HCT116 (cell line): ENCODE data around the gene TAS2R19. TPM values are rescaled to one million over a fixed set of nuclear protein-coding genes. Genes with fewer than 3 reads are reported as not detected.

Experiments
- ATAC-seq: fragments of 200-7000 bp; cut with Tn5 transposase; 2 replicates; pipeline ENCODE4 v1.9.1; 2020; ENCODE audit warnings: mild to moderate bottlenecking, moderate library complexity
- BruUV-seq: library from RNA; stranded (reverse); fragments of 400-500 nt; replicated peaks from 2 replicates; lab custom pipeline; 2021; lab: Mats Ljungman, UMichigan
- CTCF ChIA-PET: fragments of 300-600 bp; sonication (Branson Sonifier 250); formaldehyde crosslinking; loops from one replicate; lab custom pipeline; 2021; ENCODE audit warnings: antibody characterized with exemption; lab: Charles Lee
- POLR2A ChIA-PET: fragments of 300-600, 350-600 bp; sonication (Branson Sonifier 250); formaldehyde crosslinking; loops from one replicate; lab custom pipeline; 2021; ENCODE audit warnings: antibody characterized with exemption; lab: Charles Lee
- RAD21 ChIA-PET, 2 experiments: fragments of 300-600 bp; sonication (Branson Sonifier 250); formaldehyde crosslinking; loops; one replicate each; lab custom pipeline; 2023; ENCODE audit warnings: low total read pairs in 2 of 2; ENCODE audit not compliant: uncharacterized antibody in 2 of 2, unreplicated experiment in 2 of 2, low non-redundant PET in 1 of 2; lab: Charles Lee
- DNase-seq: peaks from one replicate; pipeline ENCODE4 v3.0.0-alpha.2; 2010; ENCODE audit warnings: low read depth, low spot score
- H2AFZ ChIP-seq: fragments of 200-600 bp; shearing (Covaris generic), sonication (generic); 2 replicates; pipeline ENCODE4 v1.6.1; 2017; ENCODE audit warnings: low read depth, mixed run types, mixed read lengths, antibody characterized with exemption, low read length; ENCODE audit not compliant: poor library complexity, severe bottlenecking
- H3K27ac ChIP-seq: 2 replicates; pipeline ENCODE4 v1.5.1; 2012; ENCODE audit warnings: low read depth, low read length
- H3K27me3 ChIP-seq: fragments of 200-600 bp; sonication (generic); 2 replicates; pipeline ENCODE4 v1.6.1; 2016; ENCODE audit warnings: mixed run types, low read length, mixed read lengths; ENCODE audit not compliant: insufficient read depth
- H3K36me3 ChIP-seq, 2 experiments: fragments of 200-500 bp in 1 of 2; fragments of 200-600 bp in 1 of 2; sonication (Bioruptor generic) in 1 of 2; sonication (generic) in 1 of 2; 2 replicates each; pipeline versions ENCODE4 v1.5.1 to v1.6.1; 2014 to 2016; ENCODE audit warnings: low read length in 2 of 2, inconsistent platforms in 1 of 2, mixed read lengths in 1 of 2, mixed run types in 1 of 2; ENCODE audit not compliant: insufficient read depth in 2 of 2, control insufficient read depth in 1 of 2
- H3K4me1 ChIP-seq, 2 experiments: fragments of 200-600 bp in 1 of 2; sonication (generic) in 1 of 2; 2 replicates each; pipeline versions ENCODE4 v1.5.1 to v1.6.1; 2012 to 2017; ENCODE audit warnings: low read length in 2 of 2, inconsistent platforms in 1 of 2, mild to moderate bottlenecking in 1 of 2, mixed read lengths in 1 of 2, mixed run types in 1 of 2, moderate library complexity in 1 of 2; ENCODE audit not compliant: insufficient read depth in 2 of 2, control insufficient read depth in 1 of 2
- H3K4me2 ChIP-seq: fragments of 200-600 bp; sonication (generic); 2 replicates; pipeline ENCODE4 v1.6.1; 2017; ENCODE audit warnings: mixed run types, low read length, mixed read lengths
- H3K4me3 ChIP-seq, 2 experiments: fragments of 200-600 bp in 1 of 2; sonication (generic) in 1 of 2; replicated peaks in 1 of 2; 2 replicates each; pipeline ENCODE4 v1.5.1; 2011 to 2016; ENCODE audit warnings: low read length in 2 of 2, control low read depth in 1 of 2, low read depth in 1 of 2, mild to moderate bottlenecking in 1 of 2, mixed read lengths in 1 of 2, mixed run types in 1 of 2
- H3K79me2 ChIP-seq: fragments of 200-600 bp; sonication (generic); 2 replicates; pipeline ENCODE4 v1.6.1; 2017; ENCODE audit warnings: mild to moderate bottlenecking, mixed run types, low read length, moderate library complexity, mixed read lengths; ENCODE audit not compliant: insufficient read depth
- H3K9ac ChIP-seq: fragments of 200-600 bp; sonication (generic); 2 replicates; pipeline ENCODE4 v1.6.1; 2016; ENCODE audit warnings: low read length, mixed read lengths
- H3K9me2 ChIP-seq: fragments of 200-600 bp; sonication (generic), shearing (Covaris generic); 2 replicates; pipeline ENCODE4 v1.6.1; 2017; ENCODE audit warnings: mixed run types, mild to moderate bottlenecking, moderate library complexity; ENCODE audit not compliant: insufficient read depth
- H3K9me3 ChIP-seq, 2 experiments: fragments of 200-500 bp in 1 of 2; fragments of 200-600 bp in 1 of 2; sonication (Bioruptor generic) in 1 of 2; sonication (generic) in 1 of 2; 2 replicates each; pipeline ENCODE4 v1.6.1; 2014 to 2017; ENCODE audit warnings: low read length in 2 of 2, mixed read lengths in 2 of 2, inconsistent platforms in 1 of 2, low read depth in 1 of 2, mild to moderate bottlenecking in 1 of 2, mixed run types in 1 of 2, moderate library complexity in 1 of 2; ENCODE audit not compliant: control insufficient read depth in 1 of 2, insufficient read depth in 1 of 2
- H4K20me1 ChIP-seq: fragments of 200-600 bp; sonication (generic), shearing (Covaris generic); 2 replicates; pipeline ENCODE4 v1.6.1; 2017; ENCODE audit warnings: mixed run types, mild to moderate bottlenecking, moderate library complexity; ENCODE audit not compliant: insufficient read depth
- CBX3 ChIP-seq: IDR thresholded peaks from 2 replicates; pipeline ENCODE4 v1.6.1; 2012; ENCODE audit warnings: low read depth
- EGR1 ChIP-seq: IDR thresholded peaks from 2 replicates; pipeline ENCODE4 v1.6.1; 2012; ENCODE audit warnings: low read depth
- EZH2 ChIP-seq: fragments of 200-600 bp; sonication (generic); IDR thresholded peaks from 2 replicates; pipeline ENCODE4 v1.6.1; 2017; ENCODE audit warnings: antibody characterized with exemption, mixed run types
- POLR2AphosphoS5 ChIP-seq: IDR thresholded peaks from 2 replicates; pipeline ENCODE4 v1.6.1; 2011; ENCODE audit warnings: mild to moderate bottlenecking, low read depth, low read length, moderate library complexity
- RAD21 ChIP-seq: IDR thresholded peaks from 2 replicates; pipeline ENCODE4 v1.6.1; 2012; ENCODE audit warnings: low read depth, mild to moderate bottlenecking
- SIN3A ChIP-seq: IDR thresholded peaks from 2 replicates; pipeline ENCODE4 v1.6.1; 2012; ENCODE audit warnings: low read depth
- SP1 ChIP-seq: IDR thresholded peaks from 2 replicates; pipeline ENCODE4 v1.6.1; 2012; ENCODE audit warnings: low read depth
- YY1 ChIP-seq: IDR thresholded peaks from 2 replicates; pipeline ENCODE4 v1.6.1; 2011; ENCODE audit warnings: low read length, low read depth, moderate library complexity, mild to moderate bottlenecking; ENCODE audit not compliant: insufficient replicate concordance; ENCODE audit errors: extremely low read depth
- ZFX ChIP-seq: fragments of 450-650 bp; IDR thresholded peaks from 2 replicates; pipeline ENCODE4 v1.6.1; 2017
- intact Hi-C: fragments of 100-400 bp; cut with micrococcal nuclease; formaldehyde crosslinking; loops from 2 replicates; pipeline ENCODE4 v1.10.0; 2022
- total RNA-seq: library from RNA; stranded (reverse); gene quantifications from one replicate; pipeline ENCODE4 v1.2.1, GENCODE V29; 2021; ENCODE audit not compliant: unreplicated experiment
- TF ChIP-seq, protein P1 (sequence below), 3 experiments: fragments of 200-600 bp in 1 of 3; sonication (generic) in 1 of 3; IDR thresholded peaks in 2 of 3; conservative IDR thresholded peaks in 1 of 3; 2 replicates each; pipeline ENCODE4 v1.5.1; 2012 to 2017; ENCODE audit warnings: low read depth in 2 of 3, low read length in 2 of 3, antibody characterized with exemption in 1 of 3, borderline replicate concordance in 1 of 3, control low read depth in 1 of 3, mild to moderate bottlenecking in 1 of 3, mixed read lengths in 1 of 3, mixed run types in 1 of 3, moderate library complexity in 1 of 3; ENCODE audit not compliant: insufficient read depth in 1 of 3
- TF ChIP-seq, protein P2 (sequence below): IDR thresholded peaks from 2 replicates; pipeline ENCODE4 v1.6.1; 2012

TAS2R19 gene
- total RNA-seq, 1 experiment from 2014 or later = 1.6 TPM

DNA sequence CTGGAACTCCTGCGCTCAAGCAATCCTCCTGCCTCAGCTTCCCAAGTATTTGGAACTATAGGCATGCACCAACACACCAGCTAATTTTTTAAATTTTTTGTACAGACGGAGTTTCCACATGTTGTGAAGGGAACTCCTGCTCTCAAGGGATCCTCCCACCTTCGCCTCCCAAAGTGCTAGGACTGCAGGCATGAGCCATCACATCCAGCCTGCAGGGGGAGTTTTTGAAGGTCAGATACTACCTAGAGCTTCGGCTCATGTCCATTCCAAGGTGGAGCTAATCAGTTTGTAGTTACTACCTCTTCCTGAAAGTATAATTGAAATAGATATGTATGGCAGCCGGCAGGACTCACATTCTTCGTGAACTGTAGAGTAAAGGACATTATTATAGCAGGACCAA lies 3.7 kb upstream of the TAS2R19 start:
- Histone ChIP-seq H3K79me2 (0 out of 2 replicates have a peak, but pooled peaks cover 2% of the 10 kb centered on the region), H3K4me3 (no peak overlapping the region), H4K20me1 (no peaks in the 10 kb centered on the region), H2AFZ (no peak overlapping the region), H3K9me2 (no peaks in the 10 kb centered on the region), H3K27ac (no peak overlapping the region), H3K4me1 (no peaks in the 10 kb centered on the region), H3K9me3 (no peaks in the 10 kb centered on the region), H3K4me2 (no peak overlapping the region), H3K36me3 (peaks cover 0 to 10% of the 10 kb centered on the region in 2 experiments; a peak in 1 of 4 replicates), H3K9ac (no peak overlapping the region), H3K27me3 (no peaks in the 10 kb centered on the region)
- DNase-seq = no peak
- ATAC-seq = peak; percentile 70
- intact Hi-C loops = no loop called here
- CTCF ChIA-PET = no interaction called here
- RAD21 ChIA-PET = no interaction called here
- BruUV-seq = no TSS peak
- TF ChIP-seq CBX3 (no peak), YY1 (no peak), SP1 (no peak), EGR1 (no peak)
- TF ChIP-seq, protein P1, sequence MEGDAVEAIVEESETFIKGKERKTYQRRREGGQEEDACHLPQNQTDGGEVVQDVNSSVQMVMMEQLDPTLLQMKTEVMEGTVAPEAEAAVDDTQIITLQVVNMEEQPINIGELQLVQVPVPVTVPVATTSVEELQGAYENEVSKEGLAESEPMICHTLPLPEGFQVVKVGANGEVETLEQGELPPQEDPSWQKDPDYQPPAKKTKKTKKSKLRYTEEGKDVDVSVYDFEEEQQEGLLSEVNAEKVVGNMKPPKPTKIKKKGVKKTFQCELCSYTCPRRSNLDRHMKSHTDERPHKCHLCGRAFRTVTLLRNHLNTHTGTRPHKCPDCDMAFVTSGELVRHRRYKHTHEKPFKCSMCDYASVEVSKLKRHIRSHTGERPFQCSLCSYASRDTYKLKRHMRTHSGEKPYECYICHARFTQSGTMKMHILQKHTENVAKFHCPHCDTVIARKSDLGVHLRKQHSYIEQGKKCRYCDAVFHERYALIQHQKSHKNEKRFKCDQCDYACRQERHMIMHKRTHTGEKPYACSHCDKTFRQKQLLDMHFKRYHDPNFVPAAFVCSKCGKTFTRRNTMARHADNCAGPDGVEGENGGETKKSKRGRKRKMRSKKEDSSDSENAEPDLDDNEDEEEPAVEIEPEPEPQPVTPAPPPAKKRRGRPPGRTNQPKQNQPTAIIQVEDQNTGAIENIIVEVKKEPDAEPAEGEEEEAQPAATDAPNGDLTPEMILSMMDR (IDR thresholded peaks at IDR 0.05 in 2 of 3, conservative IDR thresholded peaks at IDR 0.05 in 1 of 3; ENCODE audit: borderline replicate concordance in 1 of 3, insufficient read depth in 1 of 3, low read depth in 2 of 3, low read length in 2 of 3) = peak in 2 of 3 experiments; percentile 36 to 42; a peak in 4 of 6 replicates
- POLR2A ChIA-PET = no interaction called here

DNA sequence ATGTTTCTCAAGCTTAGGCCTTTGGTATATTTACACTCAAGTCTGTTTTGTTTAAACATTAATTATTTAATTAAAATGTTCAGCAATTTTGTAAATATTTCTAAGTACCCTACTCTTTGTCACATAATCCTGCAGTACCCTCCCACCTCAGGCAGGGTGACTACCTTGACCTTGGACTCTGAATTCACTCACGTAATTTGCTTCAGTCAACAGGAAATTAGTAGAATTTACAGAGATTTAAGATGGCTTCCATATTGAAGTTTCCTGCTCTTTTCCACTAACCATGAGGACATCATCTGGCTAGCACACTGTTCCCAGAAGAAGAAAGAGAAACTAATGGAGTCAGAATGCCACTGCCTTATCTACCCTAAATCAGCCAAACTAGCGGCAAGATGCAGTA lies 967 bp upstream of the TAS2R19 start:
- Histone ChIP-seq H3K36me3 (peaks cover 0 to 7% of the 10 kb centered on the region in 2 experiments; a peak in 1 of 4 replicates), H3K4me1 (no peaks in the 10 kb centered on the region), H3K79me2 (0 out of 2 replicates have a peak, but pooled peaks cover 4% of the 10 kb centered on the region), H3K4me2 (no peak overlapping the region), H3K9me2 (no peaks in the 10 kb centered on the region), H3K4me3 (no peak overlapping the region), H3K9me3 (no peaks in the 10 kb centered on the region), H2AFZ (no peak overlapping the region), H3K9ac (no peak overlapping the region), H3K27ac (no peak overlapping the region), H4K20me1 (no peaks in the 10 kb centered on the region), H3K27me3 (no peaks in the 10 kb centered on the region)
- POLR2A ChIA-PET = no interaction called here
- TF ChIP-seq SIN3A = no peak
- no peak for TF ChIP-seq EZH2
- TF ChIP-seq POLR2AphosphoS5 = no peak
- no peak for TF ChIP-seq RAD21
- TF ChIP-seq, protein P1 (IDR thresholded peaks at IDR 0.05 in 2 of 3, conservative IDR thresholded peaks at IDR 0.05 in 1 of 3; ENCODE audit: borderline replicate concordance in 1 of 3, insufficient read depth in 1 of 3, low read depth in 2 of 3, low read length in 2 of 3) = no peak
- TF ChIP-seq ZFX = no peak
- TF ChIP-seq, protein P2, sequence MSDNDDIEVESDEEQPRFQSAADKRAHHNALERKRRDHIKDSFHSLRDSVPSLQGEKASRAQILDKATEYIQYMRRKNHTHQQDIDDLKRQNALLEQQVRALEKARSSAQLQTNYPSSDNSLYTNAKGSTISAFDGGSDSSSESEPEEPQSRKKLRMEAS = no peak
- DNase-seq (no peak), ATAC-seq (no peak)
- RAD21 ChIA-PET = no interaction called here
- no TSS peak for BruUV-seq
- intact Hi-C loops = no loop called here
- CTCF ChIA-PET = no interaction called here
